T-helper 2 cell treated with Interferon-gamma antibody and Interleukin-4, amounts not matched to agents 100 ng/mL and 5 ng/mL, for 36 hours (primary cell): ENCODE measurements around the gene GTF2E1. TPM values are rescaled to one million over a fixed set of nuclear protein-coding genes. Genes with fewer than 3 reads are reported as not detected.
"Not testable (repeated sequence)": the region's sequence is repeated elsewhere in the genome, so short reads cannot be mapped to it uniquely, and the experiment has no call there.

Source experiments
- intact Hi-C: fragments of 100-400 bp; cut with micrococcal nuclease; formaldehyde crosslinking; loops from one replicate; pipeline ENCODE4 v1.15.1; 2023
- total RNA-seq: library from RNA; stranded (reverse); gene quantifications from 2 replicates; pipeline ENCODE4 v1.2.3, GENCODE V29; 2022

GTF2E1 gene
- 27.0 and 27.2 TPM in 2 replicates for total RNA-seq

GRCh38 chr3:120742198-120742848, at the start of gene GTF2E1, which contains the start of gene RABL3:
Gene GTF2E1 (plus strand): TSS chr3:120742744. CDS start chr3:120750553, 7,809 bp downstream.
Gene RABL3 (minus strand): TSS chr3:120742516. CDS start chr3:120742507, 9 bp downstream.
- intact Hi-C loops, result loop anchor here (1.0 to 5.0 kb wide), 13 partner anchors 23 to 1640 kb away; partner anchors contain the start of genes CFAP91, COX17, FAM162A and GSK3B

GRCh38 chr3:120693439-120694171, 48.9 kb upstream of the GTF2E1 start:
- intact Hi-C loops, result no loop called here

- intact Hi-C loops, result no loop called here
Measured at GRCh38 chr3:120699333-120699732, 43.2 kb upstream of the GTF2E1 start.

- intact Hi-C loops, result no loop called here
Measured at GRCh38 chr3:120705884-120706582, 36.5 kb upstream of the GTF2E1 start.

GRCh38 chr3:120706950-120707349, 35.6 kb upstream of the GTF2E1 start:
- intact Hi-C loops, result no loop called here

- intact Hi-C loops, result no loop called here
Measured at GRCh38 chr3:120708408-120708807, 34.1 kb upstream of the GTF2E1 start.

- intact Hi-C loops, result no loop called here
Measured at GRCh38 chr3:120710369-120710768, 32.2 kb upstream of the GTF2E1 start.

GRCh38 chr3:120713262-120713661, 29.3 kb upstream of the GTF2E1 start:
- intact Hi-C loops, result no loop called here

GRCh38 chr3:120719167-120719834, 23.2 kb upstream of the GTF2E1 start:
- intact Hi-C loops, result loop anchor here (1.0 to 2.0 kb wide), 2 partner anchors 23 to 122 kb away; partner anchors contain the start of genes GTF2E1, NDUFB4 and RABL3

- intact Hi-C loops, result no loop called here
Measured at GRCh38 chr3:120726791-120727190, 15.8 kb upstream of the GTF2E1 start.

GRCh38 chr3:120730576-120731542, 11.7 kb upstream of the GTF2E1 start:
- intact Hi-C loops, result no loop called here

GRCh38 chr3:120738006-120738405, 4.5 kb upstream of the GTF2E1 start:
- intact Hi-C loops, result not testable (repeated sequence)

- intact Hi-C loops, result loop anchor here (5.0 kb wide), 3 partner anchors 1039 to 1641 kb away; partner anchors contain the start of genes CFAP91, FAM162A and MIX23
Measured at GRCh38 chr3:120741320-120741719, 1.2 kb upstream of the GTF2E1 start.

GRCh38 chr3:120741837-120742197, 727 bp upstream of the GTF2E1 start:
- intact Hi-C loops, result loop anchor here (1.0 to 5.0 kb wide), 13 partner anchors 23 to 1640 kb away; partner anchors contain the start of genes CFAP91, COX17, FAM162A and GSK3B

GRCh38 chr3:120742849-120743365, 363 bp downstream of the GTF2E1 start:
- intact Hi-C loops, result loop anchor here (1.0 to 5.0 kb wide), 13 partner anchors 24 to 1639 kb away; partner anchors contain the start of genes CFAP91, COX17, FAM162A and GSK3B

- intact Hi-C loops, result loop anchor here (2.0 to 5.0 kb wide), 7 partner anchors 31 to 1639 kb away; partner anchors contain the start of genes CFAP91, FAM162A, MIX23 and TIMMDC1
Measured at GRCh38 chr3:120743556-120744195, 1.1 kb downstream of the GTF2E1 start.

- intact Hi-C loops, result no loop called here
Measured at GRCh38 chr3:120745466-120745865, 2.9 kb downstream of the GTF2E1 start.

GRCh38 chr3:120749843-120750242, 7.3 kb downstream of the GTF2E1 start:
- intact Hi-C loops, result no loop called here

- intact Hi-C loops, result no loop called here
Measured at GRCh38 chr3:120752230-120752629, 9.7 kb downstream of the GTF2E1 start.
